ENCODE results near the gene MPL. TPM values are rescaled to one million over a fixed set of nuclear protein-coding genes. Genes with fewer than 3 reads are reported as not detected.

Gene MPL
- polyA plus RNA-seq, 1 of the 3 experiments (the other 2 are of a cell fraction): not detected

- Histone ChIP-seq H3K9me2 (no peaks in the 10 kb centered on the region), H4K20me1 (ENCODE audit: insufficient read depth) (no peaks in the 10 kb centered on the region), H3K79me2 (ENCODE audit: insufficient read depth) (peaks cover 88% of the 10 kb centered on the region), H3K4me1 (ENCODE audit: control insufficient read depth in 1 of 2, insufficient read depth in 2 of 2, low read depth in 1 of 2, low read length in 1 of 2) (peaks cover 15 to 19% of the 10 kb centered on the region in 2 experiments; a peak in 3 of 4 replicates), H3K4me2 (no peak overlapping the region), H2AFZ (ENCODE audit: low read depth) (no peak overlapping the region), H3K36me3 (replicated peaks in 1 of 2; ENCODE audit: control insufficient read depth in 1 of 2, insufficient read depth in 2 of 2, low read length in 1 of 2) (peaks cover 3 to 11% of the 10 kb centered on the region in 2 experiments), H3F3A (replicated peaks; ENCODE audit: insufficient read depth) (no peaks in the 10 kb centered on the region), H3K27me3 (ENCODE audit: insufficient read depth) (no peaks in the 10 kb centered on the region), H3K9me3 (no peaks in the 10 kb centered on the region), H3K4me3 (ENCODE audit: low read depth in 2 of 2, low read length in 1 of 2) (no peak overlapping the region), H3K27ac (ENCODE audit: low read depth in 2 of 2, low read length in 1 of 2) (no peak overlapping the region), H3K9ac (no peak overlapping the region)
- ChIA-PET POLR2A (no interaction called here), CTCF (interaction anchor here (1.3 kb wide), 1 partner anchor 22 kb away, joined by 3 read pairs; no protein-coding TSS in a partner anchor)
- TF ChIP-seq MAX (IDR thresholded peaks at IDR 0.05; ENCODE audit: low read depth) (no peak), POLR2AphosphoS5 (IDR thresholded peaks at IDR 0.05; ENCODE audit: low read depth, low read length) (no peak), PBX3 (IDR thresholded peaks at IDR 0.05) (no peak), FOXM1 (IDR thresholded peaks at IDR 0.05; ENCODE audit: low read depth) (no peak), RXRA (IDR thresholded peaks at IDR 0.05; ENCODE audit: borderline replicate concordance, low read depth) (no peak), TAF1 (IDR thresholded peaks at IDR 0.05; ENCODE audit: borderline replicate concordance, low read depth, low read length) (no peak), REST (IDR thresholded peaks at IDR 0.05; ENCODE audit: low read depth, low read length) (no peak), CTCF (IDR thresholded peaks at IDR 0.05) (no peak), SIN3A (IDR thresholded peaks at IDR 0.05; ENCODE audit: borderline replicate concordance, low read depth, low read length) (no peak), USF1 (IDR thresholded peaks at IDR 0.05; ENCODE audit: borderline replicate concordance, low read depth) (no peak), FOXJ3 (CRISPR knock-in tag; IDR thresholded peaks at IDR 0.05) (no peak), IRF3 (IDR thresholded peaks at IDR 0.05; ENCODE audit: low read depth, low read length) (no peak)
- 78% methylated on average over 3 of the region's 3 CpGs for WGBS (ENCODE audit: low lambda C conversion rate)
- DNase-seq: no peak
Observed at GRCh38 chr1:43392702-43393101, 55.1 kb downstream of the MPL start.

Measured in SK-N-SH (cell line).